Activated naive CD4-positive, alpha-beta T cell treated with anti-CD3 and anti-CD28 coated beads for 36 hours (primary cell): ENCODE measurements around the gene TRABD. TPM values are rescaled to one million over a fixed set of nuclear protein-coding genes. Genes with fewer than 3 reads are reported as not detected.

ENCODE experiments used
- CTCF ChIA-PET: fragments of 350-600 bp; sonication (Branson Sonifier 250); formaldehyde crosslinking; loops from one replicate; lab custom pipeline; 2021; ENCODE audit warnings: antibody characterized with exemption; lab: Charles Lee
- DNase-seq: peaks from one replicate; pipeline ENCODE4 v3.0.0-alpha.2; 2020
- H3K27ac Mint-ChIP-seq: one replicate; pipeline ENCODE4 v1.8.0; 2021; ENCODE audit warnings: mild to moderate bottlenecking, mixed read lengths
- H3K27me3 Mint-ChIP-seq: one replicate; pipeline ENCODE4 v1.8.0; 2021; ENCODE audit warnings: low read depth, mixed read lengths
- H3K36me3 Mint-ChIP-seq: one replicate; pipeline ENCODE4 v1.8.0; 2021; ENCODE audit warnings: low read depth, mixed read lengths
- H3K4me1 Mint-ChIP-seq: one replicate; pipeline ENCODE4 v1.8.0; 2021; ENCODE audit warnings: low read depth, mixed read lengths
- H3K4me3 Mint-ChIP-seq: one replicate; pipeline ENCODE4 v1.8.0; 2021; ENCODE audit warnings: mild to moderate bottlenecking, moderate library complexity, mixed read lengths
- H3K9me3 Mint-ChIP-seq: one replicate; pipeline ENCODE4 v1.8.0; 2021; ENCODE audit warnings: mixed read lengths
- intact Hi-C: fragments of 100-400 bp; cut with micrococcal nuclease; formaldehyde crosslinking; loops from one replicate; pipeline ENCODE4 v1.15.1; 2023
- total RNA-seq, 2 experiments: library from RNA; stranded (reverse); gene quantifications; one replicate each; pipeline ENCODE4 v1.2.3, GENCODE V29; 2021

The TRABD gene
- total RNA-seq, 2 experiments from 2014 or later = 61.0 to 62.8 TPM

DNA sequence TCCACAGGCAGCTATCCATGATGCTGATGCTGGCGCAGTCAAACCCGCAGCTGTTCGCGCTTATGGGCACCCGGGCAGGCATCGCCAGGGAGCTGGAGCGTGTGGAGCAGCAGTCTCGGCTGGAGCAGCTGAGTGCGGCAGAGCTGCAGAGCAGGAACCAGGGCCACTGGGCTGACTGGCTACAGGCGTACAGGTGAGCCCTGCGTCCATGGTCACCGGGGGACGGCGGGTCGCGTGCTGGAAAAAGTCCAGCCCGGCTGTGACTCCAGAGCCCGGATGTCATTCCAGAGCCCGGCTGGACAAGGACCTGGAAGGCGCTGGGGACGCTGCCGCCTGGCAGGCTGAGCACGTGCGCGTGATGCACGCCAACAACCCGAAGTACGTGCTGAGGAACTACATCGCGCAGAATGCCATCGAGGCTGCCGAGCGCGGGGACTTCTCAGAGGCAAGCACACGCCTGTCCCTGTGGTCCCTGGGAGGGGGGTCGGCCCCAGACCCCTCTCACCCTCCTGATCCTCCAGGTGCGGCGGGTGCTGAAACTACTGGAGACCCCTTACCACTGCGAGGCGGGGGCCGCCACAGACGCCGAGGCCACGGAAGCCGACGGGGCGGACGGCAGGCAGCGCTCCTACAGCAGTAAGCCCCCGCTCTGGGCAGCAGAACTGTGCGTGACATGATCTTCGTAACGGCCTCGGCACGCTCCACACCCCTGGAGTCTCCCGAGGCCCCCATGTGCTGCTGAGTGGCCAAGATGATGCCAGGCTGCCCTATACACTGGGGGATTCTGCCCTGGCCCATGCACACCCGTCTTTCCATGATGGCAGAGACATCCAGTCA lies 31.2 kb downstream of the TRABD start:
- Mint-ChIP-seq H3K9me3 (no peaks in the 10 kb centered on the region), H3K36me3 (peaks cover 24% of the 10 kb centered on the region), H3K4me3 (no peak overlapping the region), H3K27me3 (no peaks in the 10 kb centered on the region), H3K4me1 (peaks cover 6% of the 10 kb centered on the region), H3K27ac (no peak overlapping the region)
- CTCF ChIA-PET = no interaction called here
- intact Hi-C loops = no loop called here
- no peak for DNase-seq

DNA sequence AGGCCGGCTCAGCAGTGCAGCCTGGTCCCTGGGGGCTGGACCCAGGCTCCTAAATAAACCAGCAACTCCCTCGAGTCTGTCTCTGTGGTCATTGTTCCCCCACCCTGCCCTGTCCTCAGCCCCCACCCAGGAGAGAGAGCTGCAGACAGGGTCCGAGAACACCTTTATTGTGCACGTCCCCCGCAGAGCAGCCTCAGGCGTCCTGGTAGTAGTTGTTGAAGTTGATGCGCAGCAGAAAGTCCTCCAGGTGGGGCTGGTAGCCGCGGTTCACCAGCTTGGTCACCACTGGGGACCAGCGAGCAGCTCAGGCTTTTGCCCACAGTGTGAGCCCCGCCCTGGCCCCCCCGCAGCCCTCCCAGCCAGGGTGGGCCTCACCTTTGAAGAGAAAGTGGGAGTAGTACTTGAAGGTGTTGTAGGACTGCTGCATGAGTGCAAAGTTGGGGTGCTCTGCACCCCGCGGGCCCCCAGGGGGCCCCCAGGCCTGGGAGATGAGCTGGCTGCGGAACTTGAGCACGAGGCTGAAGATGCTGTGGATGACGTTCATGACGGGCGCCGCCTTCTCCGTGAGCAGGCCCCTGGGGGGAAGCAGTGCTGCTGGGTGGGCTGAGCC lies 31.9 kb downstream of the TRABD start:
- Mint-ChIP-seq H3K36me3 (peaks cover 24% of the 10 kb centered on the region), H3K4me3 (no peak overlapping the region), H3K27ac (no peak overlapping the region), H3K9me3 (no peaks in the 10 kb centered on the region), H3K4me1 (peaks cover 6% of the 10 kb centered on the region), H3K27me3 (no peaks in the 10 kb centered on the region)
- DNase-seq = no peak
- CTCF ChIA-PET = no interaction called here
- intact Hi-C loops = no loop called here

DNA sequence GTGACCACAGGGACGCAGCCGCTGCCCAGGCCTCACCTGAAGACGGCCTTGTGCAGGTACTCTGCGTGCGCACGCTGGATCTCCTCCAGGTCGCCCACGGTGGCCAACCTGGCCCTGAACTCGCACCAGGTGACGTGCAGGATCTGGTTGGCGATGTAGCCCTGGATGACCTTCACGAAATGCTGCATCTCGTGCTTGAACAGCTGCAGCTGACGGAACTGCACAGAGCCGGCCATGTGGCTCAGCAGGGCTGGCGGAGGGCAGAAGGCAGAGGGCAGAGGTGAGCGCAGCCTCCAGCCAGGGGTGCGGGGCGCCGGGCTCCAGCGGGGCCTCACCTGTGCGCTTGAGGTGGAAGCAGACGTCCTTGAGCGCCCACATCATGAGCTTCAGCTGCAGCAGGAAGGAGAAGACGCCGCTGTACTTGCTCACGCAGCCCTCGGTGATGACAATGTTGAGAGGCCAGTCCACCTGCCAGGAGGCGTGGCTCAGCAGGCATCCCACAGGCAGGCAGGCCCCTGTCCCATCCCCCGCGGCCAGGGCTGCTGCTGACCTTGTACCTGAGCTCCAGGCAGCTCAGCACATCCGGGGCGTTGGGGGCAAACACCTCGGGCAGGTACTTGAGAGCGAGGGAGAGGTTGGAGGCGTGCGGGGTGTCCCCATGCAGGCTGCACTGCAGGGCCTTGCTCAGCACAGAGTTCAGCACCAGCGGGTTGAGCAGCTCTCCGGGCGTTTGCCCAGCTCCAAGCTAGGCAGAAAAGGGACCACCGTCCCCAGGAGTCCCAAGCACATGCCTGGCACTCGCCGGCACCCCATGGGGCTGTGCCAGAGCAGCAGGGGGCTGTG lies 32.7 kb downstream of the TRABD start:
- no peak overlapping the region for H3K4me3 Mint-ChIP-seq
- H3K9me3 Mint-ChIP-seq = no peaks in the 10 kb centered on the region
- H3K36me3 Mint-ChIP-seq = peaks cover 25% of the 10 kb centered on the region
- CTCF ChIA-PET = interaction anchor here (0.6 to 1.1 kb wide), 2 partner anchors 23 to 402 kb away, joined by 3 read pairs; no protein-coding TSS in a partner anchor
- intact Hi-C loops = no loop called here
- H3K4me1 Mint-ChIP-seq = peaks cover 1% of the 10 kb centered on the region
- DNase-seq = no peak
- no peaks in the 10 kb centered on the region for H3K27me3 Mint-ChIP-seq
- no peak overlapping the region for H3K27ac Mint-ChIP-seq

DNA sequence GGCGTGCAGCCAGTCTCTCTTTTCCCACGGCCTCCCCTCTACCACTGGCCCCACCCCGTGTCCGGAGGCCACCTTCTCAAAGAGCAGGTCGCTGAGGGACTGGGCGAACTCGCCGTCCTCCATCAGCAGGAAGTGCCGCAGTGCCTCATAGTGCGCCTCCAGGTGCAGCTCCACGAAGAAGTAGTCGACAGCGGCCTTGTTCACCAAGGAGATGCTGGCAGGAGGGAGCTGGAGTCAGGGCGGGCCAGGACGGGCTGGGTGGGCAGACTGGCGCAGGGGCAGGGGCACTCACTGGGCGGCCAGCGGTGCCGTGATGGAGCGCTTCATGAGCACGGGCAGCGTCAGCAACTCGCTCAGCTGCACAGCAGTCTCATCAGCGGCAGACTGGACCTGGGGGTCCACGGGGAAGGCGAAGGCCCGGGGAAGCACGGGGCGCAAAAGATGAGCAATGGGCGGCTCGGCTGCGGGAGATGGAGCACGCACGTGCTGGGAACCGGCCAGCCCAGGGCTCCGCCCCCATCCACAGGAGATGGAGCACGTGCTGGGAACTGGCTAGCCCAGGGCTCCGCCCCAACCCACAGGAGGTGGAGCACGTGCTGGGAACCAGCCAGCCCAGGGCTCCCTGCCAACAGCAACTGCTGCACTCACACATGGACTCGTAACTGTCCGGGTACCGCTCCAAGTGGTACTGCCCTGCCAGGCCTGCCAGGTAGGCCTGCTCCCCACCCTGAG lies 33.4 kb downstream of the TRABD start:
- H3K4me3 Mint-ChIP-seq = no peak overlapping the region
- H3K4me1 Mint-ChIP-seq = no peaks in the 10 kb centered on the region
- H3K27ac Mint-ChIP-seq = no peak overlapping the region
- H3K27me3 Mint-ChIP-seq = no peaks in the 10 kb centered on the region
- CTCF ChIA-PET = interaction anchor here (1.1 kb wide), 1 partner anchor 23 kb away, joined by 3 read pairs; no protein-coding TSS in a partner anchor
- intact Hi-C loops = no loop called here
- peaks cover 22% of the 10 kb centered on the region for H3K36me3 Mint-ChIP-seq
- DNase-seq = no peak
- H3K9me3 Mint-ChIP-seq = no peaks in the 10 kb centered on the region

DNA sequence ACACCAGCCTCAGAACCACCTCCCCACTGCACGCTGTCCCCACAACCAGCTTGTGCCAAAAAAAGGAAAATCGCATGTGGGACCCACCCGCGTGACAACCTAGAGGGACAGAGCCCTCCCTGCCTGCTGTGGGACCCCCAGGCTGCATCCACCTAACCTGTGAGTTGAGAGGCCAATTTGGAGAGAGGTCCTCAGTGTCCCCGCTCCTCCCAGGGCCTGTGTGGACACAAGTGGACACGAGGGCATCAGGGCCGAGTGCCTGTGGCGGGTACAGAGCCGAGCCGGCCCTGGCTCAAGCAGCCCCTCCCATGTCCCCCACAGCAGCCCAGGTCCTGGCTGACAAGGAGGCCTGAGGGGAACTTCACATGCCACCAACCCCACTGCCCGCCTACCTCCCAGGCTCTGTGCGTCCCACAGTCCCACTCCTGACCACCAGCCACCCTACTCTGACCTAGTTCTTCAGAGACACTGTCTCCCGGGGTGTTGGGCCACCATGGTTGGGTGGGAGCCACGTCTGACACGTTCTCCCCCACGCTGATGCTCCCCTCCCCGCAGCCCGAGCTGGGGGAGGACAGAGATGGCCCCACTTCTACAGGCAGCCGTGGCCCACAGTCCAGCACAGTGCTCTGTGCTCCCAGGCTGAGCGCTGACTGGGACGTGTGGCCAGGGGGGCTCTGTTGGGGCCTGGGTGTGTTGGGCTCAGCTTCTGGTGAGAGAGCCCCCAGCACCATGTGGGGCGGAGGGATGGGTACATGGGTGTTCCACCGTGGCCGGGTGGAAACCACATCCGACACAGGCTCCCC lies 34.3 kb downstream of the TRABD start:
- Mint-ChIP-seq H3K9me3 (no peaks in the 10 kb centered on the region), H3K27ac (no peak overlapping the region), H3K36me3 (peaks cover 18% of the 10 kb centered on the region), H3K27me3 (no peaks in the 10 kb centered on the region), H3K4me1 (no peaks in the 10 kb centered on the region), H3K4me3 (no peak overlapping the region)
- DNase-seq = no peak
- CTCF ChIA-PET = no interaction called here
- intact Hi-C loops = no loop called here

DNA sequence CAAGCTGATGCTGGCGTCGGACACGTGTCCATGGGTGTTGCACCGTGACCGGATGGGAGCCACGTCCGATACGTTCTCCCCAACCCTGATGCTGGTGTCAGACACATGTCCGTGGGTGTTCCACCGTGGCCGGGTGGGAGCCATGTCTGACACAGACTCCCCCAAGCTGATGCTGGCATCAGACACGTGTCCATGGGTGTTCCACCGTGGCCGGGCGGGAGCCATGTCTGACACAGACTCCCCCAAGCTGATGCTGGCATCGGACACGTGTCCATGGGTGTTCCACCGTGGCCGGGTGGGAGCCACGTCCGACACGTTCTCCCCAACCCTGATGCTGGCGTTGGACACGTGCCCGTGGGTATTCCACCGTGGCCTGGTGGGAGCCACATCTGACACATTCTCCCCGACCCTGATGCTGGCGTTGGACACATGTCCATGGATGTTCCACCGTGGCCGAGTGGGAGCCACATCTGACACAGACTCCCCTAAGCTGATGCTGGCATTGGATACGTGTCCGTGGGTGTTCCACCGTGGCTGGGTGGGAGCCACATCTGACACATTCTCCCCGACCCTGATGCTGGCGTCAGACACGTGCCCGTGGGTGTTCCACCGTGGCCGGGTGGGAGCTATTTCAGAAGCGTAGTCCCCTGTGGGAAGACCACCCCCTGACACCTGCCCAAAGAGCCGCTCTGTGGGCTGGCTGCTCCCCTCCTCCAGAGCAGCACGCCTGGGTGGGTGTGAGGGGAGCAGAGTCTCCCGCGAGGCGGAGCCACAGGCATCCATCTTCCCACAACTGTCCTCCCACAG lies 35.1 kb downstream of the TRABD start:
- Mint-ChIP-seq H3K36me3 (peaks cover 14% of the 10 kb centered on the region), H3K4me3 (no peak overlapping the region), H3K9me3 (no peaks in the 10 kb centered on the region), H3K4me1 (no peaks in the 10 kb centered on the region), H3K27me3 (no peaks in the 10 kb centered on the region), H3K27ac (no peak overlapping the region)
- intact Hi-C loops = no loop called here
- CTCF ChIA-PET = no interaction called here
- no peak for DNase-seq

DNA sequence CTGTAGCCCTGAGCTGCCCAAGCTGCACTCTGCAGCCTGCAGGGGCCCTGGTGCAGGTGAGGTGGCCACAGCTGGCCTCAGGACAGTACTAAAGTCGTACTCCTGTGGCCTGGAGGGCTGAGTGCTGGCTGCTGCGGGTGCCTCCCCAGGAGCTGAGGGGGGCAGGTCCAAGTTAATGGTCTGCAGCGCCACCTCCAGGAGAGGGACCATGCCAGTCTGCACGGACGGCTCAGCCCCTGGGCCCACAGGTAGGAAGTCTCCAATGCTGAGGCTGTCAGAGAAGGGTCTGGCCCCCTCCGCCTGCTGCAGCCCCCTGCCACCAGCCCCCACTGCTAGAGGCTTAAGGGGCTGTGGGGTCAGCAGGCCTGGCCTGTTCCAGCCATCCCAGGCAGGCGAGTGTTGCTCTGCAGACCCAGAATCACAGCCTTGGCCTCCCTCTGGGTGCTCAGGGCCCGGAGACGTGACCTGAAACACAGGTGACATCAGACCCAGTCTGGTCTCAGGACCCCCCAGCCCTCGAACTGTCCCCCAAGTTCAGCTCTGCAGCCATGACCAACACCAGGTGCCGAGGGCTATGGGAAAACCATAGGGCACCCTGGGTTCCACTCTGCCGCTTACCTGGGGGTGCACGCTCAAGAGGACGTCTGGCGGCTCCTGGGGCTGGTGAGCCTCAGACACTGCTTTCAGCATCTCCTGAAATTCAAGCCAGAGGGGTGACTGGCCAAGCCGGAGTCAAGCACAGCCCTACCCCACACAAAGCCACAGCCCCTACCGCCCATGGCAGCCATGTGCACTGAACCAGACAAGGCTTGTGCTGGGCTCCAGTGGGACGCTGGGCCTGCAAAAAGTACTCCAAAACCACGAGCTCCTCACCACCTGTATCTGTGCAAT lies 35.9 kb downstream of the TRABD start:
- DNase-seq = no peak
- CTCF ChIA-PET = no interaction called here
- H3K36me3 Mint-ChIP-seq = peaks cover 11% of the 10 kb centered on the region
- no peaks in the 10 kb centered on the region for H3K9me3 Mint-ChIP-seq
- H3K4me1 Mint-ChIP-seq = no peaks in the 10 kb centered on the region
- no peak overlapping the region for H3K4me3 Mint-ChIP-seq
- no peaks in the 10 kb centered on the region for H3K27me3 Mint-ChIP-seq
- intact Hi-C loops = no loop called here
- no peak overlapping the region for H3K27ac Mint-ChIP-seq

DNA sequence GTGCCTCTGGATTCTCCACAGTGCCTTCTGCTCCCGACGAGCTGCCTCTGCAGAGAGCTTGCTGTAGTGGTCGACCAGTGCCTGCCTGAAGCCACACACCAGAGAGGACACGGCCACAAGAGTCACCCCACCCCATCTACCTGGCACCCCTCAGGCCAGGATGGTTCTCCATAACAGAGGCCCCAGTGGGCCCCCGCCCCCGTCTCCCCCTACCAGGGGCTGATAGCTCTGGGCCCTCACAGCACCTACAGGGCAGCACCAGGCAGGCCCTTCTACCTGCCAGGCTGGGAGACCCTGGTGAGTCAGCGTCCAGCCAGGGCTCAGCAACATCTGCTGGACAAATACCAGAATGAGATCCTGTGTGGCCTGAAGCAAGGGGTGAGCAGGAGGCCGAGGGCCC lies 36.8 kb downstream of the TRABD start:
- H3K9me3 Mint-ChIP-seq = no peaks in the 10 kb centered on the region
- H3K27me3 Mint-ChIP-seq = no peaks in the 10 kb centered on the region
- CTCF ChIA-PET = no interaction called here
- no peak overlapping the region for H3K4me3 Mint-ChIP-seq
- no peaks in the 10 kb centered on the region for H3K4me1 Mint-ChIP-seq
- intact Hi-C loops = no loop called here
- H3K36me3 Mint-ChIP-seq = peaks cover 9% of the 10 kb centered on the region
- no peak for DNase-seq
- H3K27ac Mint-ChIP-seq = no peak overlapping the region

DNA sequence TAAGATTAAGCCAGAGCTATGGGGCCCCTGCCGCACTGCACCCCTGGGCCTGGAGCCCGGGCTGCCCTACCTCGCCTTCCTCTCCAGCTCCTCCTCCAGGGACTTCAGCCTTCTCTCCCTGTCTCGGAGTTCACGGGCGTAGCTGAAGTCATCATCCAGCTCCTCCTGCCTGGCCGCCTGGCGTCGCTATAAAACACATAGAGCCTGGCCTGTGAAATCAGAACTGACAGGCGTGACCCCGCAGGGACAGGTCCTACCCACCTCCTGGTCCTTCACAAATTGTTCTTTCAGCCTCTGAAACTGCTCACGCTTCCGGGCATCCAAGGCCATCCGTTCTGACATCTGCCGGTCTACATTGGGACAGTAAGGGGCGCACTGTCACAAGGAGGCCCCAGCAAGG lies 38.4 kb downstream of the TRABD start:
- H3K9me3 Mint-ChIP-seq = no peaks in the 10 kb centered on the region
- DNase-seq = no peak
- H3K27ac Mint-ChIP-seq = no peak overlapping the region
- H3K4me1 Mint-ChIP-seq = no peaks in the 10 kb centered on the region
- CTCF ChIA-PET = interaction anchor here (0.6 kb wide), 1 partner anchor 275 kb away, joined by 5 read pairs; no protein-coding TSS in a partner anchor
- H3K4me3 Mint-ChIP-seq = no peak overlapping the region
- no peaks in the 10 kb centered on the region for H3K27me3 Mint-ChIP-seq
- intact Hi-C loops = no loop called here
- peaks cover 8% of the 10 kb centered on the region for H3K36me3 Mint-ChIP-seq

DNA sequence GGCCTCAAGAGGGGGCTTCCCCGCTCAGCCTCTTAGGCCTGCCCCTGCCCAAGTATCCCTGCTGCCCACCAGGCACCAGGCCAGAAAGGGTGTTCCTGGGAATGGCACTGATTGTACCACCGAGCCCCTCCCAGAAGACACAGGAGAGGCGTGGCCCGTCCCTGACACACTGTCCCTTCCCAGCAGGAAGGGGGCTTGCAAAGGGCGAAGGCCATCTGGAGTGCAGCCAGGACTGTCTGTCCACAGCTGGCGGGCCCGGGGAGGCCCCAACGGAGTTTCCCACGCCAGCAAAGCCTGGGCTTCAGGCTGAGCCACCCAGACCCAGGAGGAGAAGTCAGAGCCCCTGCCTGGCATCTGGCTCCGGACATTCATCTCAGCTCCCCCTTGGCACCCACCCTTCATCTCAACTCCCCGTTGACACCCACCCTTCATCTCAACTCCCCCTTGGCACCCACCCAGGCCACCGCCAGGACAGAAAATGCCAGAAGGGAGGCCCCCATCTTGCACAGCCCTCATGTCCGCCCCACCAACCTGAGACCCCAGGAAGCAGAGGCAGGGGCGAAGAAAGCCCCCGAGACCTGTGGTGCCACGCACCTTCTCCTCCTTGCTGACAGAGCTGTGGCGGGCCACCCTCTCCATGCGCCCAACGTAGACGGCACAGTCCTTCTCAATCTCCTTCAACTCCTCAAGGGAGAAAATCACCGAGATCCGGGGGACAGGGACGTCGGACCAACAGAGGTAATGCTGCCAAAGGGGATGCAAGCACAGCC lies 39.7 kb downstream of the TRABD start:
- intact Hi-C loops = no loop called here
- no peaks in the 10 kb centered on the region for H3K9me3 Mint-ChIP-seq
- H3K4me1 Mint-ChIP-seq = peaks cover 4% of the 10 kb centered on the region
- CTCF ChIA-PET = no interaction called here
- H3K36me3 Mint-ChIP-seq = peaks cover 13% of the 10 kb centered on the region
- H3K27ac Mint-ChIP-seq = no peak overlapping the region
- no peak for DNase-seq
- no peak overlapping the region for H3K4me3 Mint-ChIP-seq
- no peaks in the 10 kb centered on the region for H3K27me3 Mint-ChIP-seq
